Liver (tissue), 3 donors: ENCODE results near the gene SPTLC2.

ENCODE experiments used
- CTCF ChIP-seq: fragments of 150-350 bp; IDR thresholded peaks from 2 replicates; pipeline ENCODE4 v1.5.1; 2017; ENCODE audit warnings: improper control_type of control experiment, low read depth, low read length; ENCODE audit not compliant: missing input control
- HNF4G ChIP-seq: IDR thresholded peaks from 2 replicates; pipeline ENCODE4 v1.6.1; 2016; ENCODE audit warnings: antibody characterized with exemption
- JUND ChIP-seq, 2 donors: IDR thresholded peaks; 2 replicates each; pipeline ENCODE4 v1.6.1; 2016; ENCODE audit warnings: antibody characterized with exemption in 2 of 2
- MAX ChIP-seq: IDR thresholded peaks from 2 replicates; pipeline ENCODE4 v1.6.1; 2016; ENCODE audit warnings: antibody characterized with exemption
- RAD21 ChIP-seq, 2 donors: IDR thresholded peaks; 2 replicates each; pipeline ENCODE4 v1.6.1; 2016; ENCODE audit warnings: antibody characterized with exemption in 2 of 2, mild to moderate bottlenecking in 2 of 2
- TAF1 ChIP-seq: conservative IDR thresholded peaks from 2 replicates; pipeline ENCODE4 v1.6.1; 2016; ENCODE audit warnings: antibody characterized with exemption, mild to moderate bottlenecking
- YY1 ChIP-seq: IDR thresholded peaks from 2 replicates; pipeline ENCODE4 v1.6.1; 2016; ENCODE audit warnings: antibody characterized with exemption, mild to moderate bottlenecking
- TF ChIP-seq, protein P1 (sequence below): IDR thresholded peaks from 2 replicates; pipeline ENCODE4 v1.6.1; 2016; ENCODE audit warnings: antibody characterized with exemption, mild to moderate bottlenecking
- donor health status: healthy.
- donor health status: healthy.

GRCh38 chr14:77570706-77571268, 45.6 kb downstream of the SPTLC2 start:
- TF ChIP-seq TAF1 (no peak), MAX (no peak), CTCF (no peak), JUND (IDR thresholded peaks at IDR 0.05) (no peak), RAD21 (IDR thresholded peaks at IDR 0.05) (no peak), HNF4G (no peak), YY1 (no peak)
- TF ChIP-seq, protein P1, sequence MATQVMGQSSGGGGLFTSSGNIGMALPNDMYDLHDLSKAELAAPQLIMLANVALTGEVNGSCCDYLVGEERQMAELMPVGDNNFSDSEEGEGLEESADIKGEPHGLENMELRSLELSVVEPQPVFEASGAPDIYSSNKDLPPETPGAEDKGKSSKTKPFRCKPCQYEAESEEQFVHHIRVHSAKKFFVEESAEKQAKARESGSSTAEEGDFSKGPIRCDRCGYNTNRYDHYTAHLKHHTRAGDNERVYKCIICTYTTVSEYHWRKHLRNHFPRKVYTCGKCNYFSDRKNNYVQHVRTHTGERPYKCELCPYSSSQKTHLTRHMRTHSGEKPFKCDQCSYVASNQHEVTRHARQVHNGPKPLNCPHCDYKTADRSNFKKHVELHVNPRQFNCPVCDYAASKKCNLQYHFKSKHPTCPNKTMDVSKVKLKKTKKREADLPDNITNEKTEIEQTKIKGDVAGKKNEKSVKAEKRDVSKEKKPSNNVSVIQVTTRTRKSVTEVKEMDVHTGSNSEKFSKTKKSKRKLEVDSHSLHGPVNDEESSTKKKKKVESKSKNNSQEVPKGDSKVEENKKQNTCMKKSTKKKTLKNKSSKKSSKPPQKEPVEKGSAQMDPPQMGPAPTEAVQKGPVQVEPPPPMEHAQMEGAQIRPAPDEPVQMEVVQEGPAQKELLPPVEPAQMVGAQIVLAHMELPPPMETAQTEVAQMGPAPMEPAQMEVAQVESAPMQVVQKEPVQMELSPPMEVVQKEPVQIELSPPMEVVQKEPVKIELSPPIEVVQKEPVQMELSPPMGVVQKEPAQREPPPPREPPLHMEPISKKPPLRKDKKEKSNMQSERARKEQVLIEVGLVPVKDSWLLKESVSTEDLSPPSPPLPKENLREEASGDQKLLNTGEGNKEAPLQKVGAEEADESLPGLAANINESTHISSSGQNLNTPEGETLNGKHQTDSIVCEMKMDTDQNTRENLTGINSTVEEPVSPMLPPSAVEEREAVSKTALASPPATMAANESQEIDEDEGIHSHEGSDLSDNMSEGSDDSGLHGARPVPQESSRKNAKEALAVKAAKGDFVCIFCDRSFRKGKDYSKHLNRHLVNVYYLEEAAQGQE = no peak
